ENCODE results near the gene LRRN4CL.
A peak's percentile ranks its signal among the peaks of the same experiment; 100 is the strongest.
"Not testable (repeated sequence)": the region's sequence is repeated elsewhere in the genome, so short reads cannot be mapped to it uniquely, and the experiment has no call there.

Gene LRRN4CL

DNA sequence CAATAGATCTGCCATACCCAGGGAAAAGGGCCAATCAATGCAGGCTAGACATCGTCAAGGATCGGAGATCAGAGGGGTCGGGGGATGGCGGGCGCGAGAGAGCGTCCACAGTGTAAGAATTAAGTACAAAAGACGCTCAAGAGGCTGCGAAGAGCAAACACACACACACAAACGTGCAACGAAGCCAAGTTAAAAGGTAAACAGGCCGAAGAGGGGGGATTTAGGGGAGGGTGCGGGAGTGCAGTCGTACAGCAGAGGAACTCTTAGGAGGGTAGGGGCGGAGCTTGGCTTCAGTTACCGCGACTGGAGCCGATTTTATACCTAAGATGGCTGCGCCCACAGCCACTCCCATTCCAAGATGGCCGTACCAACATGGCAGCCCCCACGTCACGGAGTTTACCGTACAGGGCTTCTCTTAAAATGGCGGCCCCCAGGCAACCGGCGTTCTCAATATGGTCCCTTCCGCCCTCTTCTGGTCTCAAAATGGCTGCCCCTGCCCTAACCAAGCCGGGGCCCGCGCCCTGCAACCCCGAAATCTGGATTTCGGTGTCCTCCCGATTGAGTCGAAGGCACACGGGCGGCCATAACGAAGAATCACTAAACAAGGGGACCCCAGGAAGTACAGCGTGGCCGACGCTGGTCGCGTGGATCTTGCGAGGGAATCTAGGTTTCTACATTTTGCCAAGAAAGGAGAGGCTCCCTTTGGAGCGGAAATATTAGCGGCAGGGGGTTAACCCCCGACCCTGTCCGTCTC lies 20.1 kb upstream of the LRRN4CL start:
- peak; percentile 93 for DNase-seq

DNA sequence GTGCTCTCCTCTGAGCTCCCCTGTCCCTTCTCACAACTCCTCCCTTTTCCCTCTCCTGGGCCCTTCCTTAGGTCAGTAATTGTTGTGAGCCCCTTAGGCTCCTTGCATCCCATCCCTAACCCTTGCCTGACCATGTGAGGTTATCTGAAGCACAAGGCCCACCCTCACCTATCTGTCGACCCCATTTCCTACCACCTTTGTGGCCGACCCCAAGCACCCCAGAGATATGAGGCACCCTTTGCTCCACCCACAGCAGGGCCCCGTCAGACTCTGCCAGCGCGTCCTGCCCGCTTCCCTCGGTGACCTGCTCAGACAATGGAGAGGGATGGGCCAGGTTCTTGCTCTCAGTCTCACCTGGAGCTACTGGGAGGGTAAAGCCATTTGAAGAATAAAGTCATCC lies 19.5 kb upstream of the LRRN4CL start:
- DNase-seq: peak; percentile 44

DNA sequence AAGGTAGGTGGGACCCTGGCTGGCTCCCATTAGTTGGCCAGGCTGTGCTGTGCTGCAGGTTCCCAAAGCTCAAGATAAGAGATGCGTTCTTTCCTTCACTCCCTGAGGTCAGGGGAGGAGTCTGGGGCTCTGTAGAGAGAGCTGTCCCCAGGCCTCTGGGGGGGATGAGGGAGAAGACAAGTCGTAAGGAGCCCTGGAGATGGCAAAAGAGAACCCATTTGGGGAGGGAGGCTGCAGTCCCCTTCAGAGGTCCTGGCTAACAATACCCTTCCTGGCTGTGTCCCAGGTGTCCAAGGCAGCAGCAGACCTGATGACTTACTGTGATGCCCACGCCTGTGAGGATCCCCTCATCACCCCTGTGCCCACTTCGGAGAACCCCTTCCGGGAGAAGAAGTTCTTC lies 19.1 kb upstream of the LRRN4CL start:
- DNase-seq: no peak

DNA sequence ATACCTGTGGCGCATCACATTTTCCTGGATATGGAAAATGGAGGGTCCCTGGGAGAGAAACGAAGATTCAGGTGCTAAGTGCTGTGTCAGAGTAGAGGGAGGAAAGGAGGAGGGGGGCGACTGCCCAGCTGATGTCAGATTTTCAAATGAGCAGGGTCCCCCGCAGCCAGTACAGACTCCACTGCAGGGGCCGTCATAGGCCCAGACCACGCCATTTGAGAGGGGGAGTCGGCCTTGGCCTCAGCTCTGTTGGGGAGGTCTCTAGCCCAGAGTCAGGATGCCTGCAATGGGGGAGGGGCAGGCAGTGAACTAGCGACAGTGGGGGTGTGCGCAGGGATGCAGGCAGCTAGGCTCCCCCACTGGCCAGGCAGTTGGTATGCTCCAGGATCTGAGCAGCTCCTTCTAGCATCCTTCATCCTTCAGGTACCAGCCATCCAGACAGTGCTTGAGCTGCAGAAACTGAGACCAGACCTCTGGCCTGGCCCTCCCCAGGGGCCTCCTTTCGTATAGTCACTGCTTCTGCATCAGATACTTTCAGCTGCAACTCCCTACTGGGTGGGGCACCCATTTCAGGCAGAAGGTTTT lies 18.0 kb upstream of the LRRN4CL start, which contains the start of the genes BSCL2 and GNG3:
Gene BSCL2, minus strand, starts transcription at position 148 of the 585 bp plus-strand sequence. CDS start 229 bp downstream, outside the sequence.
Gene GNG3, plus strand, starts transcription at position 400 of the 585 bp plus-strand sequence. CDS start 620 bp downstream, outside the sequence.
- DNase-seq: no peak

DNA sequence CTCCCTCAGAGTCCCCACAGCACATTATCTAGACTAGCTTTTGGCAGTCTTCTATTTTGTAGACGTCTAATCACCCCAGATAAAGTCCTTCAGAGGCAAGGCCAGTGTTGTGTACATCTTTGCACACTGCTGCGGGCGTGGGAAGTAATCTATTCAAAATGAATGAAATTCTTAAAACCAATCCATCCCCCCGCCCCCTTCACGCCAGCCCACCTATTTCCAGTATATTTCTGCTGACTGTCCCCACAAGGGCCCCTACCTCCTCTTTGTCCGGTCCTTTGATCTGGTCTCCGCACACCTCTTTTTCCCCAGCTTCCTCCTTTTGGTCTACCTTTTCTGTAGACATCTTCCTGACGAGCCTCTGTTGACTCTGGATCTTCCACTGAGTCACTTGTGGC lies 17.5 kb upstream of the LRRN4CL start:
- DNase-seq: no peak

DNA sequence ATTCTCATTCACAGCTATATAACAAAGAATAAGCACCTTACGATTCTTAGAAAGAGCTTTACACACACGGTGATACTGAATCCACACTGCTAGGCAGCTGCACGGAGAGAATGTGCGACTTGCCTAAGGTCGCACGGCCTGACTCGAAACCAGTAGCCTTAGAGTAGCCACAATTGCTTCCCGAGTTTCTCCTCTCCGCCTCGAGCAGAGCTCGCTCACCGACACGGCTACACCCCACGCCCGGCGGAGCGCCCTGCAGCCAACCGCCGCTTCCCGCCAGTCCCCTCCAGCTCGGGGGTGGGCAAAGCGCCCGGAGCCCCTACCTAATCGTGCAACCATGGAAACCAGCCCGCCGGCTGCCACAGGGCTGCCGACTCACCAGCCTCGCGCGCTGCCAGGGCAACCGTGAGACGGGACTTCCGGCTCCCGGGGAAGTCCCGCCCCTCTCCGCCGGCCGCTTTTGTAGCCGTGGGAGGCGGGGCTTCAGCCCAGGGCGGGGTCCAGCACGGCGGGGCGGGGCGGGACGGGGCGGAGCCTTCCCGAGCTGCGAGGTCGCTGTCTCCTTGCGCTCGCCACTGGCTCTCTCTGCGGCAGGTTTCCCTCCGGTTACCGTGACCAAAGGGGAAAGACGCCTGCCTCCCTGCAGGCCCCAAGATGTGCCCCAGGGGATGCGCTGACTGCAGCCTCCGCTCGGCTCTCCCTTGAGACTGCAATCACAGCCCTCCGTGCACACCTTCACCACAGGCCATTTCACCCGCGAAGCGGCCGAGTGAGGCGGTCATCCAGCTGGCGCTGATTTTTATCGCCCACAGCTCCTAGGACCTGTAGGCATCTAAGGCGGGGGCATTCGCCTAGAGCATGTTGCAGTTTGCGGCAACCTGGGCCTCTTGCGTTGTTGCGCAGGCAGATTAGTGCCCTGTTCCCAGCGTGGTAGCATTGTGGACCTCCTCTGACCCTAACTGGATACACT lies 16.8 kb upstream of the LRRN4CL start:
- peak; percentile 94 for DNase-seq

DNA sequence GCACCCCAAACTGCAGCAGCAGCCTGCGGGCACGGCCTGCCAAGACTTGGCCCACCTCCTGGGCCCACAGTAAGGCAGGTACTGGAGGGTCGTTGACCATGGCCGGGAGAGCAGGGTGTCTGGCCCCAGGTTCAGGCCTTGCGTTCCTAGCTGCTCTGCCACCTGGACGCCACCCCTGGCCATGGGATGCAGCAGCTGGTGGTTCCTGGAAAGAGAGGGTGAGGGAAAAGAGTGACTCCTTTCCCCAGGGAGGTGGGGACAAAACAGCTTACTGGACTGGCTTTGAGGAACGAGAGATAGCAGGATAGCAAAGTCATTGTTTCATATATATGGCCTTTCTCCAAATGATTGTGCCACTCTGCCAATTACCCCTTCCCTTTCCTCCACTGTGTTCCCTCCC lies 16.1 kb upstream of the LRRN4CL start:
- DNase-seq: no peak

DNA sequence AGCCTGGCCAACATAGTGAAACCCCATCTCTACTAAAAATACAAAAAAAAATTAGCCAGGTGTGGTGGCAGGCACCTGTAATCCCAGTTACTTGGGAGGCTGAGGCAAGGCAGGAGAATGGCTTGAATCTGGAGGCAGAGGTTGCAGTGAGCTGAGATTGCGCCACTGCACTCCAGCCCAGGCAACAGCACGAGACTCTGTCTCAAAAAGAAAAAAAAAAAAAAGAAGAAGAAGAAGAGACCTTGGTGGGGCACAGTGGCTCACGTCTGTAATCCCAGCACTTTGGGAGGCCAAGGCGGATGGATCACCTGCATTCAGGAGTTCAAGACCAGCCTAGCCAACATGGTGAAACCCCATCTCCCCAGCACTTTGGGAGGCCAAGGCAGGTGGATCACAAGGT lies 14.6 kb upstream of the LRRN4CL start:
- not testable (repeated sequence) for DNase-seq

DNA sequence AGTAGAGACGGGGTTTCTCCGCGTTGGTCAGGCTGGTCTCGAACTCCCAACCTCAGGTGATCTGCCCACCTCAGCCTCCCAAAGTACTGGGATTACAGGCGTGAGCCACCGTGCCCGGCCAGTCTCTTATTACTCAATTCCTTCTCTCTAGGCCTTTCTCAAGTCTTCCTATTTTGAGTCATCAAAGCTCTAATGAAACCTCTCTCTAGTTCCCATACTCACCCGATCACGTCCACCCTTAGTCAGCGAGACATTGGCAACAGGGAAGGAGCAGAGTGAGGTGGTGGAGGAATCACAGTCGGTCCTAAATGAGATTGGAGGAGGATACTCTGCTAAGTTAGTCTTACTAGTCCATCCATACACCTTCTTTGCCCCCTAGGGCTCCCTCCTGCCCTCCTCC lies 12.9 kb upstream of the LRRN4CL start:
- DNase-seq: no peak

DNA sequence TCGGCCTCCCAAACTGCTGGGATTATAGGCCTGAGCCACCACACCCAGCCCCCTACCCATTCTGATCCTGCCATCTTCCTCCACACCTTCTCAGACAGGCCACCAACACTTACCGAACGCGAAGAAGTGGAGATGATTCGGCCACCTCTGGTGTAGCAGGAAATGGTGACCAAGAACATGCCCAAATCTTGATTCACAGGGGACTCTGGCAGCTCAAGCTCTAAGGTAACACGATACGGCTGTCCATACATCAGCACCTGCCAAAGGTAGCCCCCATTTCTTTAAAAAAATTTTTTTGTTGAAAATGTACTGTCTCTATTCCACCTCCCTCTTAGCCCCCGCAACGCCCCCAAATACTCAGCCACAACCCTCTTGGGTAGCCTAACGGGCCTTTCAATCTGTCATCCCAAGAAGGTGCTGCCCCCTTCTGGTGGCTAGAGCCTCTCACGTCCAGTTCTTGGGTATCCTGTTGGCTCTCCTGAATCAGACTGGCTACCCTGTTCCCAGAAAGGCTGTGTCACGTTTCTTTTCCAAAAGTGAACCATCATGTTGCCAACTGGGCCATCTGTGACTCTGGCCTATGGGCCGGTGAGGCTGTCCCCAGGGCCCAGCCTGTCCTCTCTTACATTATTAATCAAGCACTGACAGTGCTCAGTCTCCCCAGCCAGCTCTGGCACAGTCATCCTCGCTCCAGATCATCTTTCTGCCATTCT lies 5.3 kb upstream of the LRRN4CL start:
- DNase-seq: peak; percentile 62

DNA sequence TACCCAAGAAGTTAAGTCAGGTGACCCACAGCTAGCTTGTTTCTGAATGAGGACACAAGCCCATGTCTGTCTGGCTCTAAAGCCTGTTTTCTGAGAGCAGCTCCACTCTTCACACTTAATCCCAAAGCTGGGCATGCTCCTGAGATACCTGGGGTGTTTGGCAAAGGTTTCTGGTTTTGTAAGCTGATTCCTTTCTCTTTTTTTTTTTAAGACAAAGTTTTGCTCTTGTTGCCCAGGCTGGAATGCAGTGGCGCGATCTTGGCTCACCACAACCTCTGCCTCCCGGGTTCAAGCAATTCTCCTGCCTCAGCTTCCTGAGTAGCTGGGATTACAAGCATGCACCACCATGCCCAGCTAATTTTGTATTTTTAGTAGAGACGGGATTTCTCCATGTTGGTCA lies 4.3 kb upstream of the LRRN4CL start:
- DNase-seq: not testable (repeated sequence)

DNA sequence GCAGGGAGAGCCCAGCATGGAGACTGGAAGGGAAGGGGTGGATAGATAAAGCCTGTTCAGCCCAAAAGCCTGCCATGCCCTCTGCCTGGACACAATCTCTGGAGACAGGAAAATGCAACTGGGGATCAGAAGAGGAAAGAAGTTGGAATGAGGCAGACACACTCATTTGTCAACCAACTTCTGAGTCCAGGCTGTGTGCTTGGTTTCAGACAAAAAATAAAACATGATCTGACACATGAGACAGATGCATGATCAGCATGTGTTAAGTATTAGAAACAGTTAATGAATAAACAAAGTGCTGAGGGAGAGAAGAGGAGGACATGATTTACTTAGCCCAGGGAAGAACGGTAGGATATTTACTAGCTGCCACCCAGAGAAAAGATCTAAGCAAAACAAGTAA lies 839 bp downstream of the LRRN4CL start:
- DNase-seq: no peak

DNA sequence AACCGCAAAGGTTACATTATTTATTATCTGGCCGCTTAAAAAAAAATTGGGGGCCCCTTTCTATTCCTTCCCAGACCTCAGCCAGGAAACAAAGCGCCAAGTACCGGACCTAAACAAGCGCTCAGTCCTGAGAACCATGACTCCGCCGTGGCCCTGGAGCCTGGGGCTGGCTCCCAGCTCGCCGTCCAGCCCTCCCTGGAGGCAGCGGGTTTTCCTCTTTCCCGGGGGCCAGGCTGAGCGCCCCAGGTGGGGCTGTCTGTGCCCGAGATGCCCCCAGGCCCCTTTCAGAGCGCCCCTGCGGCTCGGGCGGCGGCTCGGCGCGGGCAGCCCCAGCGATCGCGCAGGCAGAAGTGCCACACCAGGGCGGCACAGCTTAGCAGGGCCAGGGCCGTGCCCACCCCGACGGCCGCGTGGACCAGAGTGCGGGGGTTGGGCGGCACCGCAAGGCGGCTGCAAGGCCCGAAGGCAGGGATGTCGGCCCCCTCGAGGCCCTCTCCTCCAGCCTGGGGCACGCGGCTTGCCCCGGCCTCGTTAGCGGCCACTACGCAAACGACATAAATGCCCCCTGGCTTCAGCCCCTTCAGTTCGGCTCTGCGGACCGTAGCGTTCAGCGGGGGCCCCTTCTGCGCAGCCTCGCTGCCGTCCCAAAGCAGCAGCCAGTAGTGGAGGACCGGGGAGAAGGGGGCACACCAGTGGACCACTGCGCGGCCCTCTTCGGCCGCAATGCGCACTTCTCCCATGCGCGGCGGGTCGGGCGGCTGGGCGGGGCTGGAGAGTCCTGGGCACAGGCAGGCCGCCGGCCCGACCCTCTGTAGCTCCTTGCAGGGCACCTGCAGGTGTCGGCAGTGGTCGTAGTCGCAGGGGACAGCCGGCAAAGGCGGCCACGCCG lies 1.6 kb downstream of the LRRN4CL start:
- DNase-seq: no peak

DNA sequence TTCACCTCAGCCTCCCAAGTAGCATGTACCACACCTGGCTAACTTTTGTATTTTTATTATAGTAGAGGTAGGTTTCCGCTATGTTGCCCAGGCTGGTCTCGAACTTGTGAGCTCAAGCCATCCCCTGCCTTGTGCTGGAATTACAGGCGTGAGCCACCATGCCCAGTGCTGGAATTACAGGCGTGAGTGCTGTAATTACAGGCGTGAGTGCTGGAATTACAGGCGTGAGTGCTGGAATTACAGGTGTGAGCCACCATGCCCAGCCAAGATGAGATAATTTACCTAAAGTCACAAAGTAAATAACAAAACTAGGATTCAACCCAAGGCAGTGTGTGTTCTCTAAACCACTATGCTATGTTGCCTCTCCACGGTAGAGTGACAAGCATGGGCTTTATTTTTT lies 6.8 kb downstream of the LRRN4CL start:
- DNase-seq: no peak

DNA sequence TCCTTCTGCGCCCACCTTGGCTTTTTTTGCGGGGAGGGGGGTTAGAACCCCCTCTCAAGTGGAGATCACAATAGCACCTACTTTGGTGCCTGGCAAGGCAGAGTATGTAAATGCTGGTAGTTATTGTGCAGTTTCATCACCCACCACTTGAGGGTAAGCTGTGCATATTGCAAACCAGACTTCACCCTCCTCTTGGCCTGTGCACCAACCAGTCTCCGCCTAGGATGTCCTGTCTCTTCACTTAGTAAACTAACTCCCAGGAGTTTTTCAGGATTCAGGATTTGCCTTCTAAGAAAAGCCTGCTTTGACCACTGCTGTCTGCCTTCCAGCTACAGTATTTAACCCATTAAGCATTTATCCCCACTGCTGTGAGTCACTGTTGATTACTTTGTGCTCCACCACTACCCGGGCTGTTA lies 8.5 kb downstream of the LRRN4CL start:
- DNase-seq: peak; percentile 4

DNA sequence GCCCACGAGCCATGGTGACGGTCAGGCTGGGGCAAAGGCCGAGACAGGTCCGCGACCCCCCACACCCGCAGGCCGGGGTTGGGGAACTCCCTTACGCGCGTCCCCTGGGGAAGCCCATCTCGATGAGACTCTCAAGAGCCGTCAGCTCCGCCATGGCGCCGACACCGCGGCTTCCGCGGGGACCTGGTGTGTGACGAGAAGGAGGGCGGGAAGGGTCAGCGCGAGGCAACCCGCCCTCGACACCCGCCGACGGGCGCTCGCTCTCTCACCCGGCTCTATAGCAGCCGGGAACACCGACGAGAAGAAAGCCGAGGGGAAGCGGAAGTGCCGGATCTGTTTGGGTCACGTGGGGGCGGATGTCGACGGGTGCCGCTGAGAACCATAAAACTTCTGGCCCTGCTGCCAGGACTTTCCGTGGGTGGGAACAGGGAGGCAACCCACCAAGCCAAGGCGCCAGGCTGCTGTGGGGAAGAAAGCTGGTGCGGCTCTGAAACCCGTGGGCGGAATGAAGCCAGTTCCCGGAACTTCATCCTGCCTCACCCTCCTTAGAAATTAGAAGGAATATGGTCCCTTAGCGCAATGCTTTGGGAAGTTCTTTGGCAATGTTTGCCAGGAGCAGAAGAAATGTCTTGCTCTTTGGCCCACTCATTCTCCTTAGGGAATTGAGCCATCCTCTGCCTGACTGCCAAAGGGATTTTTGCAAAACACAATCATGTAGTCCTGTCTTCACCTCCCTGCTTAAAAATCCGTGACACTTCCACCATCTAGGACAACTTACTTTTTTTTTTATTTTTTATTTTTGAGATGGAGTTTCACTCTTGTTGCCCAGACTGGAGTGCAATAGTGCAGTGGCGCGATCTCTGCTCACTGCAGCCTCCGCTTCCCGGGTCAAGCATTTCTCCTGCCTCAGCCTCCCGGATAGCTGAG lies 10.3 kb downstream of the LRRN4CL start, which contains the start of gene UBXN1:
Gene UBXN1, minus strand, starts transcription at position 304 of the 927 bp plus-strand sequence. Its CDS starts 150 bp downstream, at position 154.
- peak; percentile 74 for DNase-seq

DNA sequence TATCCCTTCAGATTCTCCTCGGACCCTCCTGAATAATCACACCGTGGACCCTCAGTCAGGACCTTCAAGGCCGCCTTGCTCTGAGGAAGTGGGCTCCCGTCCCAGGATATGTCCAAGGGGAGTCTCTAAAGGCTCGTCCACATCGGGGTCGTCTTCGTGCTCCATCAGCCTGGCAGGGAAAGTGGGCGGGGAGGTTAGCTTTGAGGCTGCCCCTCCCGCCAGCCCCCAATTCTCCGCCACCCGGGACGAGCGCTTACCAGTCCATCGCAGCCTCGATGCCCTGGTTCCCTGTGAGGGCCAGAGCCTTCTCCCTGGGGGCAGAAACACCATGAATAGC lies 10.9 kb downstream of the LRRN4CL start:
- DNase-seq: no peak

DNA sequence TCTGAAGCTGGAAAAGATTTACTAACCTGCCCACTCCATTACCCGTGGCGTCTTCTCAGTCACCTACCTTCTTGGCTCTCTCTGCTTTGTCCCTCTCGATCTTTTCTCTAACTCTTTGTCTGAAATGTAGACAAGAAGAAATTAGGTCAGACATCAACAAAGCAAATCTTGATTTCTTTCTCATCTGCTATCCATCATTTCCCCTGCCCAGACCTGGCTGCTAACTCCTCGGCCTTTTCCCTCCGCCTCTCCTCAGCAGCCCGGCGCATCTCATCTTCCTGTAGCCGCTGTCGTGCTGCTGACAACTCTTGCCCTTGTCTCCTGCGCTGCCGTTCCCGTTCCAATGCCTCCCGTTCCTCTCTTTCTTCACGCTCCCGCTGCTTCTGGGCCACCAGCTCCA lies 11.6 kb downstream of the LRRN4CL start:
- no peak for DNase-seq

DNA sequence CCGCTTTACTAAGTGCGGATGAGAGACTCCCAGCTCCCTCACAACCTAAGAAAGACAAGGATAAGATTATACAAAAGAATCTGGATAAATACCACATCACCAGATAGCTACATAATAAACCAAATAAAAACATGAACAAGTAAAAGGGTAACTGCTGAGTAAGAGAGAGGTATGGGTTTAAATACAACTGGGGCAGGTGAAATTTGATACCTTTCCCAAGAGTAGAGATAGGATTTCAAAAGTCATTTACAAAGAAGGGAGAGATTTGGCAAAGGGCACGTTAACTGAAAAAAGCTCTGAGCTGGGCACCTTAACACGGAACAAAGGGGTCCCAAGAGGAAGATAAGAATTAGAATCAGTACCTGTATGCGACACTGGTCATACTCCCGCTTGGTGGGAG lies 12.2 kb downstream of the LRRN4CL start:
- DNase-seq: no peak

DNA sequence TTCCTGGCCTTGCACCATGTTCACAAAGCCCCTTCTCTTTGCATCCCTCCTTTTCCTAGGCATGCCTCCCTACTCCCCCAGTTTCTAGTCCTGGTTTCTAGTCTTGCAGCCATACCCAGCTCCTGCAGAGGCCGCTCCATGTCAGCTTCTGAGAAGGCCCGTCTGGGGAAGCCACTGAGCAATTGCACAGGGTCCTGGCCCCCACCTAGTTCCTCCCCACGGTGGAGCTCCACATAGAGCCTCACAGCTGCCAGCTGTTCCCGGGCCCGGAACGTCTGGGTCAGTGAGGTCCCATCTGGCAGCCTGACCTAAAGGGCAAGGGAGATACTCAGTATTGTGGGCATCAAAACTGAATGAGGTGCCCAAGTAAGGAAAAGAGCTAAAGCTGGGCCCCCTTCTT lies 12.6 kb downstream of the LRRN4CL start:
- DNase-seq: no peak

Measured in effector CD8-positive, alpha-beta T cell (primary cell).